Keratinocyte (primary cell): Measurements from ENCODE around the gene IL1B. TPM values are rescaled to one million over a fixed set of nuclear protein-coding genes. Genes with fewer than 3 reads are reported as not detected.
A peak's percentile ranks its signal among the peaks of the same experiment; 100 is the strongest.

Source experiments
- DNase-seq: peaks from one replicate; pipeline ENCODE4 v3.0.0-alpha.2; 2011; ENCODE audit warnings: low read depth, missing footprints, low spot score
- FAIRE-seq: peaks from 2 replicates; lab custom pipeline; 2011; peaks lifted over from hg19 to GRCh38; lab: Jason Lieb, UNC
- H2AFZ ChIP-seq: 2 replicates; pipeline ENCODE4 v1.6.0; 2012; ENCODE audit warnings: low read length, control low read depth, inconsistent platforms; ENCODE audit not compliant: control insufficient read depth
- H3K27ac ChIP-seq: 2 replicates; pipeline ENCODE4 v1.5.1; 2011; ENCODE audit warnings: low read length; ENCODE audit not compliant: control insufficient read depth, insufficient read depth
- H3K27me3 ChIP-seq: 3 replicates; pipeline ENCODE4 v1.6.0; 2011; ENCODE audit warnings: low read length; ENCODE audit not compliant: control insufficient read depth, insufficient read depth; ENCODE audit errors: extremely low read depth
- H3K36me3 ChIP-seq, 2 experiments: 2 replicates in 1 of 2; 3 replicates in 1 of 2; pipeline ENCODE4 v1.5.1; 2011; ENCODE audit warnings: low read length in 2 of 2, mild to moderate bottlenecking in 1 of 2; ENCODE audit not compliant: control insufficient read depth in 2 of 2, insufficient read depth in 2 of 2; ENCODE audit errors: extremely low read depth in 1 of 2
- H3K4me1 ChIP-seq: 3 replicates; pipeline ENCODE4 v1.5.1; 2011; ENCODE audit warnings: low read length; ENCODE audit not compliant: control insufficient read depth, insufficient read depth; ENCODE audit errors: extremely low read depth
- H3K4me2 ChIP-seq: 3 replicates; pipeline ENCODE4 v1.6.0; 2011; ENCODE audit warnings: low read depth, low read length; ENCODE audit not compliant: control insufficient read depth, insufficient read depth; ENCODE audit errors: extremely low read depth
- H3K4me3 ChIP-seq, 3 experiments: fragments of 200-600 bp in 1 of 3; sonication (generic) in 1 of 3; 2 replicates in 2 of 3; 3 replicates in 1 of 3; pipeline ENCODE4 v1.5.1; 2011 to 2016; ENCODE audit warnings: low read length in 3 of 3, mild to moderate bottlenecking in 3 of 3, control low read depth in 2 of 3, inconsistent platforms in 1 of 3, low read depth in 1 of 3, mixed read lengths in 1 of 3, mixed run types in 1 of 3, moderate library complexity in 1 of 3; ENCODE audit not compliant: control insufficient read depth in 2 of 3, insufficient read depth in 2 of 3; ENCODE audit errors: extremely low read depth in 1 of 3
- H3K79me2 ChIP-seq: 2 replicates; pipeline ENCODE4 v1.6.0; 2012; ENCODE audit warnings: low read length; ENCODE audit not compliant: control insufficient read depth, insufficient read depth
- H3K9ac ChIP-seq: 3 replicates; pipeline ENCODE4 v1.6.0; 2011; ENCODE audit warnings: low read length; ENCODE audit not compliant: control insufficient read depth, insufficient read depth; ENCODE audit errors: extremely low read depth
- H3K9me1 ChIP-seq: 3 replicates; pipeline ENCODE4 v1.6.0; 2011; ENCODE audit warnings: low read length; ENCODE audit not compliant: control insufficient read depth, insufficient read depth; ENCODE audit errors: extremely low read depth
- H3K9me3 ChIP-seq: 2 replicates; pipeline ENCODE4 v1.5.1; 2012; ENCODE audit warnings: low read depth, low read length; ENCODE audit not compliant: control insufficient read depth
- H4K20me1 ChIP-seq: 3 replicates; pipeline ENCODE4 v1.6.0; 2011; ENCODE audit warnings: low read length; ENCODE audit not compliant: control insufficient read depth, insufficient read depth; ENCODE audit errors: extremely low read depth
- EZH2 ChIP-seq: IDR thresholded peaks from one replicate; pipeline ENCODE4 v1.6.1; 2012; ENCODE audit warnings: inconsistent platforms, mild to moderate bottlenecking, low read length, moderate library complexity
- dilution Hi-C: fragments of 300-500 bp; cut with MboI; formaldehyde crosslinking; loops from one replicate; pipeline ENCODE4 v1.7.0; 2020; ENCODE audit warnings: low sequenced_read_pairs; ENCODE audit not compliant: extremely low pct_ligation_motif_present
- polyA plus RNA-seq, 5 experiments: library from polyadenylated mRNA; depleted of rRNA in 3 of 5; stranded (reverse) in 3 of 5; stranded (forward) in 1 of 5; unstranded in 1 of 5; fragments of >200 nt; gene quantifications; 1 replicate in 1 of 5; 2 replicates in 3 of 5; 3 replicates in 1 of 5; pipeline versions ENCODE4 v1.2.1 to v1.2.3, GENCODE V29; 2011 to 2012; ENCODE audit warnings: missing spikeins in 2 of 5, low read depth in 1 of 5, low replicate concordance in 1 of 5
- TF ChIP-seq, protein P1 (sequence below), 3 experiments: IDR thresholded peaks in 1 of 3; conservative IDR thresholded peaks in 1 of 3; optimal IDR thresholded peaks in 1 of 3; 2 replicates in 2 of 3; 3 replicates in 1 of 3; pipeline versions ENCODE3 to v1.5.1; 2011; ENCODE audit warnings: low read length in 3 of 3, mild to moderate bottlenecking in 3 of 3, moderate library complexity in 2 of 3, control low read depth in 1 of 3, inconsistent platforms in 1 of 3; ENCODE audit not compliant: insufficient read depth in 2 of 3; ENCODE audit errors: extremely low read depth in 1 of 3

IL1B gene
- polyA plus RNA-seq, 1 donor (not counting 4 experiments of a cell fraction or from before 2014, with no cell fraction given): 232 TPM

DNA sequence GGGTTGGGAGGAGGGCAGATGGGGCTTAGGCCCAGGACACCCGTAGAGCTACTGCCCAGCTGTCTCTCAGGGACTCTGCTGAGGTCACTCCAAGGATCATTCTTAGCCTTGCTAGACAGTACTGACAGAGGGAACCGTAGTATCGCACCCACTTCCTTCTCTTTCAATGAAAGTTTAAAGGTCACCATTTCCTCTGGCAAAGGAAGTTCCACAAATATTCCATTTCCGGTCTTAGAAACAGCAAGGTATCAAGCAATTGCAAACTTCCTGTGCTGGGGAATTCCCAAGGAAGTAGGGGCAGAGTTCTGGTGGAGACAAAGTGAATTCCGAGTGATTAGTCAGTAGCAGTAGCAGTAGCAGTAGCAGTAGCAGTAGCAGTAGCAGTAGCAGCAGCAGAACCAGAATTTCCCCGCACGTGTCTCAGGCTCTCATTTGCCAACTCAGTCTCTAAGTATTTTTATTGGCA is 24.7 kb downstream of the IL1B start:
- Histone ChIP-seq H3K27ac (peak overlapping the region; percentile 99), H3K4me1 (peaks cover 50% of the 10 kb centered on the region), H3K27me3 (no peaks in the 10 kb centered on the region), H3K9me1 (no peaks in the 10 kb centered on the region), H3K4me2 (peak overlapping the region; percentile 55), H3K9me3 (no peaks in the 10 kb centered on the region), H3K4me3 (no peak overlapping the region), H2AFZ (peak overlapping the region; percentile 55), H3K79me2 (no peaks in the 10 kb centered on the region), H4K20me1 (no peaks in the 10 kb centered on the region), H3K36me3 (no peaks in the 10 kb centered on the region), H3K9ac (peak overlapping the region; percentile 71)
- DNase-seq (peak; percentile 91), FAIRE-seq (peak; percentile 74)
- no peak for TF ChIP-seq EZH2
- TF ChIP-seq, protein P1, sequence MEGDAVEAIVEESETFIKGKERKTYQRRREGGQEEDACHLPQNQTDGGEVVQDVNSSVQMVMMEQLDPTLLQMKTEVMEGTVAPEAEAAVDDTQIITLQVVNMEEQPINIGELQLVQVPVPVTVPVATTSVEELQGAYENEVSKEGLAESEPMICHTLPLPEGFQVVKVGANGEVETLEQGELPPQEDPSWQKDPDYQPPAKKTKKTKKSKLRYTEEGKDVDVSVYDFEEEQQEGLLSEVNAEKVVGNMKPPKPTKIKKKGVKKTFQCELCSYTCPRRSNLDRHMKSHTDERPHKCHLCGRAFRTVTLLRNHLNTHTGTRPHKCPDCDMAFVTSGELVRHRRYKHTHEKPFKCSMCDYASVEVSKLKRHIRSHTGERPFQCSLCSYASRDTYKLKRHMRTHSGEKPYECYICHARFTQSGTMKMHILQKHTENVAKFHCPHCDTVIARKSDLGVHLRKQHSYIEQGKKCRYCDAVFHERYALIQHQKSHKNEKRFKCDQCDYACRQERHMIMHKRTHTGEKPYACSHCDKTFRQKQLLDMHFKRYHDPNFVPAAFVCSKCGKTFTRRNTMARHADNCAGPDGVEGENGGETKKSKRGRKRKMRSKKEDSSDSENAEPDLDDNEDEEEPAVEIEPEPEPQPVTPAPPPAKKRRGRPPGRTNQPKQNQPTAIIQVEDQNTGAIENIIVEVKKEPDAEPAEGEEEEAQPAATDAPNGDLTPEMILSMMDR (optimal IDR thresholded peaks at IDR 0.05 in 1 of 3, IDR thresholded peaks at IDR 0.05 in 1 of 3, conservative IDR thresholded peaks at IDR 0.05 in 1 of 3; ENCODE audit: extremely low read depth in 1 of 3, insufficient read depth in 2 of 3, low read length in 3 of 3): no peak
- dilution Hi-C loops: no loop called here

DNA sequence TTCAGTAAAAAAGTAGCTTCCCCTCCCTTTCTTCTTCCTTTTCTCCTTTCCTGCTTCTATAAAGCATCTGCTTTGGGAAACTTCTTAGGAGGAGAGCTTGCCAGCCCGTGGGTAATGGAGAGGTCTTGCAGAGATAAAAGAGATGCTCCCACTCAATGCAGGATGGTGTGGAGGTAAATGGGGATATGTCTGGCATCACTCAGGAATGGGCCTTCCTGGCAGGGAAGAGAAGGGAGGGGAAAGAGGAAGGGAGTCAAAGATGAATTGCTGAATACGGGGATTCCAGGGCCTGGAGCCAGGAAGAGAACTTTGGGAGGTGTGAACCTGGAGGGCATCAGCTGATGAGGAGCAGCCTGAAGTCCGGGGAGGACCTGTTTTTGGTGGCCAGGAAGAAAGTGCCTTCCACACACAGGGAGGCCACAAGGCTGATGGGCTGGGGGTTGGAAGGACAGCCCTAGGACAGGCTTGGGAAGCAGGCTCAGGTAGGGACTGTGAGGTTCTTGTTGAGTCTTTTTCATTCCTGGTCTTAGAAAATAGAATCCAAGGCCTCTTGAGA is 25.2 kb downstream of the IL1B start:
- Histone ChIP-seq H3K27me3 (no peaks in the 10 kb centered on the region), H2AFZ (peak overlapping the region; percentile 55), H3K27ac (peak overlapping the region; percentile 99), H3K79me2 (no peaks in the 10 kb centered on the region), H3K9me1 (no peaks in the 10 kb centered on the region), H3K4me2 (peak overlapping the region; percentile 22), H3K36me3 (no peaks in the 10 kb centered on the region), H3K4me1 (peaks cover 50% of the 10 kb centered on the region), H3K9me3 (no peaks in the 10 kb centered on the region), H3K4me3 (no peak overlapping the region), H3K9ac (peak overlapping the region; percentile 70), H4K20me1 (no peaks in the 10 kb centered on the region)
- FAIRE-seq: no peak
- dilution Hi-C loops: no loop called here
- DNase-seq: no peak
- no peak for TF ChIP-seq EZH2
- TF ChIP-seq, protein P1 (optimal IDR thresholded peaks at IDR 0.05 in 1 of 3, IDR thresholded peaks at IDR 0.05 in 1 of 3, conservative IDR thresholded peaks at IDR 0.05 in 1 of 3; ENCODE audit: extremely low read depth in 1 of 3, insufficient read depth in 2 of 3, low read length in 3 of 3): no peak
